GM23338 (cell line): ENCODE results near the gene ZBP1. TPM values are rescaled to one million over a fixed set of nuclear protein-coding genes. Genes with fewer than 3 reads are reported as not detected.

Experiments
- ATAC-seq: fragments of 200-7000 bp; cut with Tn5 transposase; 3 replicates; pipeline ENCODE4 v1.9.1; 2020
- DNase-seq: peaks from one replicate; pipeline ENCODE4 v3.0.0-alpha.2; 2015; ENCODE audit warnings: low spot score
- H2AFZ ChIP-seq: fragments of 200-600 bp; sonication (generic); 2 replicates; pipeline ENCODE4 v1.8.0; 2016; ENCODE audit warnings: antibody characterized with exemption, mild to moderate bottlenecking, moderate library complexity
- H3F3A ChIP-seq: fragments of 200-600 bp; sonication (generic); replicated peaks from 2 replicates; pipeline ENCODE4 v1.8.0; 2017; ENCODE audit warnings: antibody characterized with exemption, mixed run types, low read depth
- H3K27ac ChIP-seq: fragments of 200-600 bp; sonication (generic); 2 replicates; pipeline ENCODE4 v1.6.1; 2016; ENCODE audit warnings: low read depth
- H3K27me3 ChIP-seq: fragments of 200-600 bp; sonication (generic); 2 replicates; pipeline ENCODE4 v1.8.0; 2016; ENCODE audit warnings: mild to moderate bottlenecking, mixed run types, moderate library complexity; ENCODE audit not compliant: insufficient read depth
- H3K36me3 ChIP-seq: fragments of 200-600 bp; sonication (generic); 2 replicates; pipeline ENCODE4 v1.8.0; 2016; ENCODE audit warnings: mild to moderate bottlenecking; ENCODE audit not compliant: insufficient read depth
- H3K4me1 ChIP-seq: fragments of 200-600 bp; sonication (generic); 2 replicates; pipeline ENCODE4 v1.8.0; 2016; ENCODE audit warnings: mild to moderate bottlenecking, moderate library complexity; ENCODE audit not compliant: insufficient read depth
- H3K4me2 ChIP-seq: fragments of 200-600 bp; sonication (generic); 2 replicates; pipeline ENCODE4 v1.7.1; 2017; ENCODE audit warnings: mixed run types
- H3K4me3 ChIP-seq: fragments of 200-600 bp; sonication (generic); 2 replicates; pipeline ENCODE4 v1.6.1; 2016; ENCODE audit warnings: mixed run types
- H3K79me2 ChIP-seq: fragments of 200-600 bp; sonication (generic); replicated peaks from 2 replicates; pipeline ENCODE4 v1.8.0; 2017; ENCODE audit warnings: mild to moderate bottlenecking; ENCODE audit not compliant: insufficient read depth
- H3K9me2 ChIP-seq: fragments of 200-600 bp; sonication (generic); 2 replicates; pipeline ENCODE4 v1.8.0; 2017; ENCODE audit not compliant: insufficient read depth
- H4K20me1 ChIP-seq: fragments of 200-600 bp; sonication (generic); replicated peaks from 2 replicates; pipeline ENCODE4 v1.8.0; 2017; ENCODE audit warnings: mild to moderate bottlenecking; ENCODE audit not compliant: insufficient read depth
- H3K27ac Mint-ChIP-seq: 2 replicates; pipeline ENCODE4 v1.8.0; 2020; ENCODE audit warnings: inconsistent platforms, mild to moderate bottlenecking, moderate library complexity, mixed read lengths
- H3K27me3 Mint-ChIP-seq: 3 replicates; pipeline ENCODE4 v1.8.0; 2022; ENCODE audit warnings: low read depth, mild to moderate bottlenecking, moderate library complexity, mixed read lengths, inconsistent platforms; ENCODE audit not compliant: insufficient read depth, poor library complexity
- H3K36me3 Mint-ChIP-seq: 3 replicates; pipeline ENCODE4 v1.8.0; 2021; ENCODE audit warnings: low read depth, mild to moderate bottlenecking, inconsistent platforms, moderate library complexity, mixed read lengths
- H3K4me1 Mint-ChIP-seq: 3 replicates; pipeline ENCODE4 v1.8.0; 2020; ENCODE audit warnings: mild to moderate bottlenecking, inconsistent platforms, mixed read lengths
- H3K4me3 Mint-ChIP-seq: 3 replicates; pipeline ENCODE4 v1.8.0; 2021; ENCODE audit warnings: moderate library complexity, mild to moderate bottlenecking, inconsistent platforms, mixed read lengths
- H3K9me3 Mint-ChIP-seq: 3 replicates; pipeline ENCODE4 v1.8.0; 2020; ENCODE audit warnings: moderate library complexity, mild to moderate bottlenecking, inconsistent platforms, mixed read lengths
- CREB1 ChIP-seq: fragments of 250-450 bp; sonication (Bioruptor Pico); IDR thresholded peaks from 2 replicates; pipeline ENCODE4 v1.5.0; 2020; ENCODE audit warnings: low read depth, mild to moderate bottlenecking, moderate library complexity
- ETS1 ChIP-seq: IDR thresholded peaks from 2 replicates; pipeline ENCODE4 v1.6.1; 2016; ENCODE audit warnings: antibody characterized with exemption
- EZH2 ChIP-seq: fragments of 200-600 bp; sonication (generic); IDR thresholded peaks from one replicate; pipeline ENCODE4 v1.8.0; 2017; ENCODE audit warnings: antibody characterized with exemption, mild to moderate bottlenecking, low read depth; ENCODE audit not compliant: unreplicated experiment
- NANOG ChIP-seq: IDR thresholded peaks from 2 replicates; pipeline ENCODE4 v1.6.1; 2016; ENCODE audit warnings: antibody characterized with exemption, borderline replicate concordance
- POLR2AphosphoS5 ChIP-seq: IDR thresholded peaks from 2 replicates; pipeline ENCODE4 v1.6.1; 2016; ENCODE audit warnings: antibody characterized with exemption, low read depth
- REST ChIP-seq: IDR thresholded peaks from one replicate; pipeline ENCODE4 v1.6.1; 2018; ENCODE audit warnings: antibody characterized with exemption; ENCODE audit not compliant: unreplicated experiment
- STAT1 ChIP-seq: IDR thresholded peaks from one replicate; pipeline ENCODE4 v1.6.1; 2016; ENCODE audit warnings: antibody characterized with exemption; ENCODE audit not compliant: unreplicated experiment
- ZNF114 ChIP-seq: fragments of 250-450 bp; sonication (Bioruptor Pico); IDR thresholded peaks from 2 replicates; pipeline ENCODE4 v1.5.0; 2020; ENCODE audit warnings: mild to moderate bottlenecking, moderate library complexity
- ZNF331 ChIP-seq: fragments of 250-450 bp; sonication (Bioruptor Pico); IDR thresholded peaks from 2 replicates; pipeline ENCODE4 v1.5.0; 2020; ENCODE audit warnings: low read depth, mild to moderate bottlenecking, moderate library complexity
- ZNF462 ChIP-seq: fragments of 250-450 bp; sonication (Bioruptor Pico); IDR thresholded peaks from 2 replicates; pipeline ENCODE4 v1.5.0; 2020; ENCODE audit warnings: mild to moderate bottlenecking, moderate library complexity
- polyA plus RNA-seq: library from polyadenylated mRNA; unstranded; fragments of >200 nt; fragmentation: Nextera tagmentation; extraction: Ambion mirVana; gene quantifications from 2 replicates; pipeline ENCODE4 v1.2.1, GENCODE V29; 2016
- total RNA-seq: library from RNA; depleted of rRNA; stranded (reverse); fragments of >200 nt; shearing (Covaris generic); gene quantifications from 2 replicates; pipeline ENCODE4 v1.2.3, GENCODE V29; 2014

ZBP1 gene
- total and polyA plus RNA-seq, 2 experiments from 2014 or later = not detected

- Histone ChIP-seq H3K4me2 (no peak overlapping the region), H3F3A (peaks cover 4% of the 10 kb centered on the region; the same call in 1 of the 2 replicates), H2AFZ (no peak overlapping the region), H3K79me2 (peaks cover 15% of the 10 kb centered on the region), H4K20me1 (no peaks in the 10 kb centered on the region; the same call in 1 of the 2 replicates), H3K27ac (no peak overlapping the region), H3K27me3 (no peaks in the 10 kb centered on the region), H3K36me3 (no peaks in the 10 kb centered on the region), H3K9me2 (no peaks in the 10 kb centered on the region), H3K4me1 (no peaks in the 10 kb centered on the region; the same call in 1 of the 2 replicates), H3K4me3 (no peak overlapping the region)
- TF ChIP-seq EZH2 = no peak
- no peak for TF ChIP-seq CREB1 (CRISPR knock-in tag)
- TF ChIP-seq NANOG = no peak
- TF ChIP-seq POLR2AphosphoS5 = no peak
- H3K27me3 Mint-ChIP-seq = peaks cover 7% of the 10 kb centered on the region
- H3K4me3 Mint-ChIP-seq = no peak overlapping the region
- H3K36me3 Mint-ChIP-seq = peaks cover 27% of the 10 kb centered on the region
- DNase-seq = no peak
- no peak for ATAC-seq
- H3K27ac Mint-ChIP-seq = no peak overlapping the region
- peaks cover 25% of the 10 kb centered on the region for H3K4me1 Mint-ChIP-seq
- no peaks in the 10 kb centered on the region for H3K9me3 Mint-ChIP-seq
Observed at GRCh38 chr20:57656821-57657534, 36.8 kb upstream of the ZBP1 start.

- H3K36me3 Mint-ChIP-seq = peaks cover 27% of the 10 kb centered on the region
- Histone ChIP-seq H3K27ac (no peak overlapping the region), H2AFZ (no peak overlapping the region), H3K79me2 (peaks cover 11% of the 10 kb centered on the region), H3K36me3 (no peaks in the 10 kb centered on the region), H3K27me3 (no peaks in the 10 kb centered on the region), H3K4me3 (no peak overlapping the region), H3F3A (peaks cover 4% of the 10 kb centered on the region; the same call in 1 of the 2 replicates), H3K9me2 (no peaks in the 10 kb centered on the region), H3K4me1 (no peaks in the 10 kb centered on the region; the same call in 1 of the 2 replicates), H4K20me1 (no peaks in the 10 kb centered on the region; the same call in 1 of the 2 replicates), H3K4me2 (no peak overlapping the region)
- DNase-seq (no peak), ATAC-seq (no peak)
- H3K4me3 Mint-ChIP-seq = no peak overlapping the region
- no peaks in the 10 kb centered on the region for H3K9me3 Mint-ChIP-seq
- no peak overlapping the region for H3K27ac Mint-ChIP-seq
- peaks cover 21% of the 10 kb centered on the region for H3K4me1 Mint-ChIP-seq
- peaks cover 7% of the 10 kb centered on the region for H3K27me3 Mint-ChIP-seq
- no peak for TF ChIP-seq STAT1
- no peak for TF ChIP-seq ETS1
- no peak for TF ChIP-seq ZNF462 (CRISPR knock-in tag)
- no peak for TF ChIP-seq REST
- no peak for TF ChIP-seq EZH2
- no peak for TF ChIP-seq NANOG
- no peak for TF ChIP-seq ZNF114 (CRISPR knock-in tag)
- no peak for TF ChIP-seq ZNF331
Observed at GRCh38 chr20:57656252-57656820, 36.1 kb upstream of the ZBP1 start.
